ENCODE data around the gene PLCH1.

PLCH1 gene

GRCh38 chr3:155744010-155744625, 753 bp downstream of the PLCH1 start:
- no peak for DNase-seq (ENCODE audit: low read depth, low spot score)

GRCh38 chr3:155743606-155744005, 1.3 kb downstream of the PLCH1 start:
- DNase-seq (ENCODE audit: low read depth, low spot score) = no peak

- no peak for DNase-seq (ENCODE audit: low read depth, low spot score)
Observed at GRCh38 chr3:155742349-155742965, 2.4 kb downstream of the PLCH1 start.

- no peak for DNase-seq (ENCODE audit: low read depth, low spot score)
Observed at GRCh38 chr3:155741603-155742002, 3.3 kb downstream of the PLCH1 start.

GRCh38 chr3:155741101-155741500, 3.8 kb downstream of the PLCH1 start:
- no peak for DNase-seq (ENCODE audit: low read depth, low spot score)

GRCh38 chr3:155739154-155739553, 5.7 kb downstream of the PLCH1 start:
- no peak for DNase-seq (ENCODE audit: low read depth, low spot score)

- no peak for DNase-seq (ENCODE audit: low read depth, low spot score)
Observed at GRCh38 chr3:155738580-155739076, 6.2 kb downstream of the PLCH1 start.

- DNase-seq (ENCODE audit: low read depth, low spot score) = no peak
Observed at GRCh38 chr3:155737844-155738460, 6.9 kb downstream of the PLCH1 start.

- DNase-seq (ENCODE audit: low read depth, low spot score) = no peak
Observed at GRCh38 chr3:155736381-155736780, 8.5 kb downstream of the PLCH1 start.

- no peak for DNase-seq (ENCODE audit: low read depth, low spot score)
Observed at GRCh38 chr3:155730843-155731242, 14.0 kb downstream of the PLCH1 start.

- no peak for DNase-seq (ENCODE audit: low read depth, low spot score)
Observed at GRCh38 chr3:155727836-155728235, 17.0 kb downstream of the PLCH1 start.

GRCh38 chr3:155714295-155714718, 30.6 kb downstream of the PLCH1 start:
- peak; percentile 15 for DNase-seq (ENCODE audit: low read depth, low spot score)

- no peak for DNase-seq (ENCODE audit: low read depth, low spot score)
Observed at GRCh38 chr3:155712008-155712407, 32.9 kb downstream of the PLCH1 start.

- no peak for DNase-seq (ENCODE audit: low read depth, low spot score)
Observed at GRCh38 chr3:155704771-155705559, 39.9 kb downstream of the PLCH1 start.

- DNase-seq (ENCODE audit: low read depth, low spot score) = no peak
Observed at GRCh38 chr3:155704061-155704460, 40.8 kb downstream of the PLCH1 start.

- DNase-seq (ENCODE audit: low read depth, low spot score) = no peak
Observed at GRCh38 chr3:155702745-155703591, 41.9 kb downstream of the PLCH1 start.

- no peak for DNase-seq (ENCODE audit: low read depth, low spot score)
Observed at GRCh38 chr3:155701882-155702465, 42.9 kb downstream of the PLCH1 start.

GRCh38 chr3:155697542-155697941, 47.3 kb downstream of the PLCH1 start:
- no peak for DNase-seq (ENCODE audit: low read depth, low spot score)

GRCh38 chr3:155690921-155691320, 54.0 kb downstream of the PLCH1 start:
- no peak for DNase-seq (ENCODE audit: low read depth, low spot score)

GRCh38 chr3:155688481-155688880, 56.4 kb downstream of the PLCH1 start:
- DNase-seq (ENCODE audit: low read depth, low spot score) = no peak

- no peak for DNase-seq (ENCODE audit: low read depth, low spot score)
Observed at GRCh38 chr3:155683344-155683720, 61.5 kb downstream of the PLCH1 start.
